ENCODE data around the gene ADA.

DNA sequence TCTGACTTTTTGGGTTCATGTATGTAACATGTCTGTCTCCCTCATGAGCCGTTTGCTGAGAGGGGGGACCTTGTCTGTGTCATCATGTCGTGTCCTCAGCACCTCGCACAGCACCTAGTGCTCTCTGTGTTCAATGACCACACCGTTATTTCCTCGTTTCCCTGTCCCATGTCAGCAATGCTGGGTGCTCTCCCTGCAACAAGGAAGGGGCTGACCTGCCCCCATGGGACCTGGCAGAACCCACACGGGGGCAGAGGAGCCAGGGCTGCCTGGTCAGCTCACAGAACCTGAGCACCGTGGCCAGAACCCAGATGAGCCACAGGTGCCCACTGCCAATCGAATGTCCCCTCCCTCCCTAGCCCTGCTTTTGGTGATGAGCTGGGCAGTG, 7.3 kb downstream of the ADA start:
- TF ChIP-seq, protein P1, sequence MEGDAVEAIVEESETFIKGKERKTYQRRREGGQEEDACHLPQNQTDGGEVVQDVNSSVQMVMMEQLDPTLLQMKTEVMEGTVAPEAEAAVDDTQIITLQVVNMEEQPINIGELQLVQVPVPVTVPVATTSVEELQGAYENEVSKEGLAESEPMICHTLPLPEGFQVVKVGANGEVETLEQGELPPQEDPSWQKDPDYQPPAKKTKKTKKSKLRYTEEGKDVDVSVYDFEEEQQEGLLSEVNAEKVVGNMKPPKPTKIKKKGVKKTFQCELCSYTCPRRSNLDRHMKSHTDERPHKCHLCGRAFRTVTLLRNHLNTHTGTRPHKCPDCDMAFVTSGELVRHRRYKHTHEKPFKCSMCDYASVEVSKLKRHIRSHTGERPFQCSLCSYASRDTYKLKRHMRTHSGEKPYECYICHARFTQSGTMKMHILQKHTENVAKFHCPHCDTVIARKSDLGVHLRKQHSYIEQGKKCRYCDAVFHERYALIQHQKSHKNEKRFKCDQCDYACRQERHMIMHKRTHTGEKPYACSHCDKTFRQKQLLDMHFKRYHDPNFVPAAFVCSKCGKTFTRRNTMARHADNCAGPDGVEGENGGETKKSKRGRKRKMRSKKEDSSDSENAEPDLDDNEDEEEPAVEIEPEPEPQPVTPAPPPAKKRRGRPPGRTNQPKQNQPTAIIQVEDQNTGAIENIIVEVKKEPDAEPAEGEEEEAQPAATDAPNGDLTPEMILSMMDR (optimal IDR thresholded peaks at IDR 0.05 in 1 of 3, IDR thresholded peaks at IDR 0.05 in 1 of 3, conservative IDR thresholded peaks at IDR 0.05 in 1 of 3; ENCODE audit: extremely low read depth in 1 of 3, insufficient read depth in 2 of 3, low read length in 3 of 3): no peak
- TF ChIP-seq EZH2 (IDR thresholded peaks at IDR 0.05; ENCODE audit: low read length): no peak

Data from keratinocyte (primary cell).